Kidney epithelial cell (primary cell): ENCODE data around the gene LIN37. TPM values are rescaled to one million over a fixed set of nuclear protein-coding genes. Genes with fewer than 3 reads are reported as not detected.
A peak's percentile ranks its signal among the peaks of the same experiment; 100 is the strongest.

ENCODE experiments used
- DNase-seq: peaks from one replicate; pipeline ENCODE4 v3.0.0-alpha.2; 2010; ENCODE audit warnings: low read depth
- H3K27me3 ChIP-seq: 2 replicates; pipeline ENCODE4 v1.6.0; 2011; ENCODE audit warnings: low read length; ENCODE audit not compliant: control insufficient read depth, insufficient read depth
- H3K36me3 ChIP-seq: 2 replicates; pipeline ENCODE4 v1.5.1; 2011; ENCODE audit warnings: low read length; ENCODE audit not compliant: control insufficient read depth, insufficient read depth
- H3K4me3 ChIP-seq: 2 replicates; pipeline ENCODE4 v1.5.1; 2011; ENCODE audit warnings: low read depth, mild to moderate bottlenecking, control low read depth, low read length
- total RNA-seq: library from RNA; depleted of rRNA; stranded (reverse); fragments of >200 nt; gene quantifications from 2 replicates; pipeline ENCODE4 v1.2.3, GENCODE V29; 2015
- TF ChIP-seq, protein P1 (sequence below): IDR thresholded peaks from 2 replicates; pipeline ENCODE4 v1.5.1; 2011; ENCODE audit warnings: mild to moderate bottlenecking, moderate library complexity, low read length, control low read depth, inconsistent platforms; ENCODE audit not compliant: insufficient read depth, poor library complexity, severe bottlenecking

The LIN37 gene
- 15.1 and 22.0 TPM in 2 replicates for total RNA-seq

DNA sequence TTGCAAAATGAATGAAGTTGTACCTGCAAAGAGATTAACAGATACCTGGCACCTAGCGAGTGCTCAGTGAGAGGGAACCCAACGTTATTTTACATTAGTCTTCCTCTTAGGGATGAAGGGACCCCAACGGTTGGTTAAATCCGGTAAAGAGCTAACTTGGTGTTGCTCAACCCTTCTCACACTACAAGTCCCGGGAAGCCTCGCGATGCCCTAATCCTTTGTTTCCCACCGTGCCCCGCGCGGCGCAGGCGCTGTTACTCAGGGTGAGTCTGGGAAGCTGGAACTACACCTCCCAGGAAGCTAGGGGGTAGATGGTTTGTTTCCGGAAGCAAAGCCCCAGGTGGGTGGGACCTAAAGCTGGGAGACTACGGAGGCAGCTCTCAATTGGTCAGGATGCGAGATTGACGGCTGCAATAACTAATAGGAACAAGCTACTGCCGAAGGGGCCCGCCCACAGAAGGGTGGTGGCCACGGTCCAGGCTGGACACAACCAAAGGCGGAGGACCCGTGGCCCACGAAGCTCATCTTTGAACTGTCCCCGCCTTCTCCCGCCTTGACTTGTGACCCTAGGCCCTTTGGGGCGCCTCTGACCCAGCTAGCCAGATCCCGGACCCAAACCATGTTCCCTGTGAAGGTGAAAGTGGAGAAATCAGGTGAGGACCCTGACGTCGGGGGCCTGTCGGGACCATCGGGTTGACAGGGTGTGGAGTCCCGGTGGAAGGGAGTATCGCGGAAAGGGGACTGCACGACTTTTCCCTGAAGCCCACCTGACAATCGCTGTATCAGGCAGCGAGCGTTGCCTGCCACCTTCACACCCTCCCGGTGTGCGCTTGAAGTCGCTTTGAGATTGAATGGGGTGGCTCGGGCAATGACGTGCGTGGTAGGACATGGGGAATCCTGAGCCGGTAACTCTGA lies at the start of gene LIN37:
Gene LIN37 (plus strand): TSS at position 471 of the 915 bp plus-strand sequence. CDS start 149 bp downstream, at position 620.
- Histone ChIP-seq H3K27me3 (no peaks in the 10 kb centered on the region), H3K36me3 (no peaks in the 10 kb centered on the region), H3K4me3 (peak within 1 kb of the TSS; percentile 89)
- TF ChIP-seq, protein P1, sequence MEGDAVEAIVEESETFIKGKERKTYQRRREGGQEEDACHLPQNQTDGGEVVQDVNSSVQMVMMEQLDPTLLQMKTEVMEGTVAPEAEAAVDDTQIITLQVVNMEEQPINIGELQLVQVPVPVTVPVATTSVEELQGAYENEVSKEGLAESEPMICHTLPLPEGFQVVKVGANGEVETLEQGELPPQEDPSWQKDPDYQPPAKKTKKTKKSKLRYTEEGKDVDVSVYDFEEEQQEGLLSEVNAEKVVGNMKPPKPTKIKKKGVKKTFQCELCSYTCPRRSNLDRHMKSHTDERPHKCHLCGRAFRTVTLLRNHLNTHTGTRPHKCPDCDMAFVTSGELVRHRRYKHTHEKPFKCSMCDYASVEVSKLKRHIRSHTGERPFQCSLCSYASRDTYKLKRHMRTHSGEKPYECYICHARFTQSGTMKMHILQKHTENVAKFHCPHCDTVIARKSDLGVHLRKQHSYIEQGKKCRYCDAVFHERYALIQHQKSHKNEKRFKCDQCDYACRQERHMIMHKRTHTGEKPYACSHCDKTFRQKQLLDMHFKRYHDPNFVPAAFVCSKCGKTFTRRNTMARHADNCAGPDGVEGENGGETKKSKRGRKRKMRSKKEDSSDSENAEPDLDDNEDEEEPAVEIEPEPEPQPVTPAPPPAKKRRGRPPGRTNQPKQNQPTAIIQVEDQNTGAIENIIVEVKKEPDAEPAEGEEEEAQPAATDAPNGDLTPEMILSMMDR: no peak
- peak; percentile 96 for DNase-seq

GRCh38 chr19:35702223-35703012 lies 46.0 kb upstream of the LIN37 start:
- H3K27me3 ChIP-seq: peaks cover 4% of the 10 kb centered on the region
- peak; percentile 93 for DNase-seq
- H3K4me3 ChIP-seq: peak overlapping the region; percentile 38
- TF ChIP-seq, protein P1: no peak
- H3K36me3 ChIP-seq: no peaks in the 10 kb centered on the region

- TF ChIP-seq, protein P1: no peak
- Histone ChIP-seq H3K4me3 (no peak overlapping the region), H3K36me3 (no peaks in the 10 kb centered on the region), H3K27me3 (peaks cover 4% of the 10 kb centered on the region)
- no peak for DNase-seq
Observed at GRCh38 chr19:35703343-35703742, 45.0 kb upstream of the LIN37 start.

- no peak within 1 kb of the TSS for H3K4me3 ChIP-seq
- TF ChIP-seq, protein P1: no peak
- DNase-seq: no peak
- no peaks in the 10 kb centered on the region for H3K36me3 ChIP-seq
- peaks cover 4% of the 10 kb centered on the region for H3K27me3 ChIP-seq
Observed at GRCh38 chr19:35704218-35704617, 44.2 kb upstream of the LIN37 start, which contains the start of gene ZBTB32. ZBTB32 (plus strand) TSS chr19:35704558; CDS start chr19:35714627, 10,069 bp downstream.

GRCh38 chr19:35708391-35708790 lies 40.0 kb upstream of the LIN37 start:
- TF ChIP-seq, protein P1: no peak

More at GRCh38 chr19:35708391-35708790, 40.0 kb upstream of the LIN37 start:
- Histone ChIP-seq H3K36me3 (no peaks in the 10 kb centered on the region), H3K4me3 (no peak overlapping the region), H3K27me3 (peaks cover 4% of the 10 kb centered on the region)
- no peak for DNase-seq
